HepG2 (cell line): ENCODE data around the gene TEAD4. TPM values are rescaled to one million over a fixed set of nuclear protein-coding genes. Genes with fewer than 3 reads are reported as not detected.

Experiments used
- ATAC-seq: fragments of 200-7000 bp; cut with Tn5 transposase; 3 replicates; pipeline ENCODE4 v1.9.1; 2020; ENCODE audit warnings: mild to moderate bottlenecking, moderate library complexity
- BruUV-seq: library from RNA; stranded (reverse); fragments of 400-500 nt; replicated peaks from 2 replicates; lab custom pipeline; 2021; lab: Mats Ljungman, UMichigan
- CTCF ChIA-PET: fragments of 300-600 bp; formaldehyde crosslinking; extraction: SDS; loops from one replicate; lab custom pipeline; 2021; ENCODE audit warnings: low total read pairs, inconsistent platforms, low intra/inter-chr PET ratio; lab: Yijun Ruan, JAX
- POLR2A ChIA-PET: fragments of 350-600 bp; sonication (Branson Sonifier 250); formaldehyde crosslinking; loops from one replicate; lab custom pipeline; 2020; ENCODE audit warnings: antibody characterized with exemption, inconsistent platforms; lab: Yijun Ruan, JAX
- DNase-seq: peaks from one replicate; pipeline ENCODE4 v3.0.0-alpha.2; 2015; ENCODE audit warnings: low spot score
- FAIRE-seq: peaks from 3 replicates; lab custom pipeline; 2011; peaks lifted over from hg19 to GRCh38; lab: Jason Lieb, UNC
- H2AFZ ChIP-seq: one replicate; pipeline ENCODE4 v1.6.1; 2011; ENCODE audit warnings: low read length, inconsistent platforms
- H3K27ac ChIP-seq: fragments of 300-600 bp; 3 replicates; pipeline ENCODE4 v1.8.0; 2011; ENCODE audit warnings: mixed run types, mild to moderate bottlenecking, mixed read lengths, low read length, inconsistent platforms; ENCODE audit not compliant: insufficient read depth; ENCODE audit errors: extremely low read length
- H3K27me3 ChIP-seq, 2 experiments: fragments of 200-600 bp in 1 of 2; 2 replicates in 1 of 2; 3 replicates in 1 of 2; pipeline versions ENCODE4 v1.6.0 to v1.8.0; 2011; ENCODE audit warnings: low read length in 2 of 2, mild to moderate bottlenecking in 2 of 2, moderate library complexity in 2 of 2, inconsistent platforms in 1 of 2; ENCODE audit not compliant: insufficient read depth in 2 of 2, control insufficient read depth in 1 of 2
- H3K36me3 ChIP-seq, 2 experiments: fragments of 200-600 bp in 1 of 2; replicated peaks in 1 of 2; 2 replicates in 1 of 2; 3 replicates in 1 of 2; pipeline versions ENCODE4 v1.5.1 to v1.8.0; 2011; ENCODE audit warnings: low read length in 2 of 2, inconsistent platforms in 1 of 2; ENCODE audit not compliant: insufficient read depth in 2 of 2, control insufficient read depth in 1 of 2
- H3K4me1 ChIP-seq: 2 replicates; pipeline ENCODE4 v1.5.1; 2012; ENCODE audit warnings: low read length, inconsistent platforms; ENCODE audit not compliant: insufficient read depth
- H3K4me2 ChIP-seq: 2 replicates; pipeline ENCODE4 v1.6.0; 2011; ENCODE audit warnings: low read depth, low read length, inconsistent platforms
- H3K4me3 ChIP-seq, 3 experiments: fragments of 200-600 bp in 1 of 3; sonication (generic), shearing (Covaris generic) in 1 of 3; replicated peaks in 1 of 3; 2 replicates each; pipeline ENCODE4 v1.5.1; 2011 to 2016; ENCODE audit warnings: low read length in 3 of 3, inconsistent platforms in 2 of 3, low read depth in 2 of 3, mild to moderate bottlenecking in 2 of 3, control low read depth in 1 of 3, mixed read lengths in 1 of 3; ENCODE audit not compliant: insufficient read depth in 1 of 3
- H3K79me2 ChIP-seq: one replicate; pipeline ENCODE4 v1.6.1; 2011; ENCODE audit warnings: low read length, inconsistent platforms; ENCODE audit not compliant: insufficient read depth
- H3K9ac ChIP-seq: 2 replicates; pipeline ENCODE4 v1.6.0; 2011; ENCODE audit warnings: mild to moderate bottlenecking, low read depth, low read length, inconsistent platforms; ENCODE audit not compliant: insufficient read depth
- H3K9me3 ChIP-seq: 2 replicates; pipeline ENCODE4 v1.5.1; 2012; ENCODE audit warnings: mild to moderate bottlenecking, low read length
- H4K20me1 ChIP-seq: 2 replicates; pipeline ENCODE4 v1.6.0; 2011; ENCODE audit warnings: inconsistent platforms, mild to moderate bottlenecking, low read length, moderate library complexity; ENCODE audit not compliant: insufficient read depth
- CEBPG ChIP-seq: IDR thresholded peaks from 2 replicates; pipeline ENCODE4 v1.6.1; 2016
- CENPT ChIP-seq: sonication (generic); formaldehyde crosslinking; IDR thresholded peaks from 2 replicates; pipeline ENCODE4 v1.8.0; 2022; ENCODE audit warnings: low read depth, mild to moderate bottlenecking, moderate library complexity, missing genetic modification reagents
- DBP ChIP-seq: sonication (generic); formaldehyde crosslinking; IDR thresholded peaks from 2 replicates; pipeline ENCODE4 v1.4.0; 2020; ENCODE audit warnings: missing genetic modification reagents; ENCODE audit errors: not compliant biosample characterization
- FOXM1 ChIP-seq: sonication (generic); formaldehyde crosslinking; IDR thresholded peaks from 2 replicates; pipeline ENCODE4 v1.5.0; 2020; ENCODE audit warnings: missing genetic modification reagents
- GTF2F1 ChIP-seq: fragments of 150-350 bp; IDR thresholded peaks from 2 replicates; pipeline ENCODE4 v1.6.1; 2014; ENCODE audit warnings: low read length
- HDAC1 ChIP-seq: sonication (generic); formaldehyde crosslinking; IDR thresholded peaks from 2 replicates; pipeline ENCODE4 v1.5.1; 2020; ENCODE audit warnings: mild to moderate bottlenecking, missing genetic modification reagents
- KDM6A ChIP-seq: IDR thresholded peaks from 2 replicates; pipeline ENCODE4 v1.6.1; 2016; ENCODE audit warnings: low read depth
- KLF11 ChIP-seq: IDR thresholded peaks from 2 replicates; pipeline ENCODE4 v1.6.1; 2016; ENCODE audit warnings: missing compliant biosample characterization
- KLF15 ChIP-seq: sonication (generic); formaldehyde crosslinking; IDR thresholded peaks from 2 replicates; pipeline ENCODE4 v1.8.1; 2023; ENCODE audit warnings: borderline replicate concordance, mild to moderate bottlenecking, inconsistent platforms, missing genetic modification reagents, mixed read lengths
- MIER2 ChIP-seq: IDR thresholded peaks from 2 replicates; pipeline ENCODE4 v1.6.1; 2016; ENCODE audit warnings: missing biosample characterization, missing genetic modification reagents
- NBN ChIP-seq: fragments of 450-650 bp; conservative IDR thresholded peaks from 2 replicates; pipeline ENCODE4 v1.6.1; 2017
- NFIC ChIP-seq: IDR thresholded peaks from 2 replicates; pipeline ENCODE4 v1.6.1; 2012; ENCODE audit warnings: mild to moderate bottlenecking, low read length, inconsistent platforms
- RAD21 ChIP-seq: fragments of 450-650 bp; formaldehyde crosslinking; IDR thresholded peaks from 2 replicates; pipeline ENCODE4 v1.5.0; 2020; ENCODE audit warnings: mild to moderate bottlenecking
- RARG ChIP-seq: sonication (generic); formaldehyde crosslinking; IDR thresholded peaks from 2 replicates; pipeline ENCODE4 v1.4.0; 2020; ENCODE audit warnings: low read depth, mild to moderate bottlenecking, missing genetic modification reagents
- RBM22 ChIP-seq: fragments of 200-400 bp; formaldehyde crosslinking; optimal IDR thresholded peaks from 2 replicates; pipeline ENCODE3; 2017; ENCODE audit warnings: mild to moderate bottlenecking, low read length, moderate library complexity
- SALL1 ChIP-seq: sonication (generic); formaldehyde crosslinking; IDR thresholded peaks from 2 replicates; pipeline ENCODE4 v1.8.0; 2022; ENCODE audit warnings: mild to moderate bottlenecking, missing genetic modification reagents
- SMC3 ChIP-seq: IDR thresholded peaks from 2 replicates; pipeline ENCODE4 v1.6.1; 2011; ENCODE audit warnings: low read length, improper control_type of control experiment
- SRSF4 ChIP-seq: fragments of 200-400 bp; formaldehyde crosslinking; IDR thresholded peaks from one replicate; pipeline ENCODE4 v1.6.1; 2018; ENCODE audit warnings: mild to moderate bottlenecking, low read depth, low read length, moderate library complexity; ENCODE audit not compliant: poor library complexity, severe bottlenecking
- TCF7L2 ChIP-seq: IDR thresholded peaks from 2 replicates; pipeline ENCODE4 v1.6.1; 2011; ENCODE audit warnings: mild to moderate bottlenecking, low read depth, low read length, moderate library complexity
- ZKSCAN8 ChIP-seq: IDR thresholded peaks from 2 replicates; pipeline ENCODE4 v1.6.1; 2016; ENCODE audit warnings: borderline replicate concordance, missing genetic modification reagents, missing compliant biosample characterization
- ZNF234 ChIP-seq: sonication (generic); formaldehyde crosslinking; conservative IDR thresholded peaks from 2 replicates; pipeline ENCODE4 v1.5.1; 2020; ENCODE audit warnings: mild to moderate bottlenecking, missing genetic modification reagents
- ZNF263 ChIP-seq: sonication (generic); formaldehyde crosslinking; IDR thresholded peaks from 2 replicates; pipeline ENCODE4 v1.4.0; 2020; ENCODE audit warnings: missing genetic modification reagents
- ZNF530 ChIP-seq: sonication (generic); formaldehyde crosslinking; IDR thresholded peaks from 2 replicates; pipeline ENCODE4 v1.5.0; 2020; ENCODE audit warnings: low read depth, mild to moderate bottlenecking, missing genetic modification reagents
- ZNF552 ChIP-seq: sonication (generic); formaldehyde crosslinking; IDR thresholded peaks from 2 replicates; pipeline ENCODE4 v1.9.0; 2022; ENCODE audit warnings: missing genetic modification reagents, mild to moderate bottlenecking, borderline replicate concordance
- ZNF557 ChIP-seq: sonication (generic); formaldehyde crosslinking; IDR thresholded peaks from 2 replicates; pipeline ENCODE4 v1.4.0; 2020; ENCODE audit warnings: missing genetic modification reagents
- ZNF747 ChIP-seq: sonication (generic); formaldehyde crosslinking; IDR thresholded peaks from 2 replicates; pipeline ENCODE4 v1.8.1; 2023; ENCODE audit warnings: missing genetic modification reagents, mild to moderate bottlenecking, borderline replicate concordance
- ZNF772 ChIP-seq: sonication (generic); formaldehyde crosslinking; IDR thresholded peaks from 2 replicates; pipeline ENCODE4 v1.5.0; 2020; ENCODE audit warnings: mild to moderate bottlenecking, missing genetic modification reagents
- ZNF777 ChIP-seq: sonication (generic); formaldehyde crosslinking; IDR thresholded peaks from 2 replicates; pipeline ENCODE4 v1.4.0; 2020; ENCODE audit warnings: missing genetic modification reagents
- ZNF891 ChIP-seq: sonication (generic); formaldehyde crosslinking; IDR thresholded peaks from 2 replicates; pipeline ENCODE4 v1.5.0; 2020; ENCODE audit warnings: mild to moderate bottlenecking, missing genetic modification reagents
- WGBS: methylation state at CpG from one replicate; pipeline ENCODE4 v1.1.6; 2017; ENCODE audit warnings: low lambda C conversion rate; 5-methylcytosine and 5-hydroxymethylcytosine counted together
- in situ Hi-C: cut with HindIII; loops from 2 replicates; pipeline ENCODE4 v1.10.0; 2017; ENCODE audit warnings: low pct_unique_long_range_greater_than_20kb; ENCODE audit not compliant: extremely low pct_ligation_motif_present
- intact Hi-C: fragments of 100-400 bp; cut with micrococcal nuclease; formaldehyde crosslinking; loops from one replicate; pipeline ENCODE4 v1.10.0; 2022; ENCODE audit not compliant: unreplicated experiment
- polyA plus RNA-seq, 8 experiments: library from polyadenylated mRNA; depleted of rRNA in 3 of 8; stranded (reverse) in 7 of 8; unstranded in 1 of 8; fragments of >200 nt; fragmentation: Illumina TruSeq in 4 of 8; extraction: Trizol in 4 of 8; gene quantifications; 2 replicates each; pipeline versions ENCODE4 v1.2.1 to v1.2.3, GENCODE V29; 2011 to 2016; ENCODE audit warnings: low read depth in 4 of 8, missing spikeins in 1 of 8, mixed read lengths in 1 of 8; ENCODE audit not compliant: insufficient read depth in 1 of 8
- total RNA-seq, 5 experiments: library from RNA; depleted of rRNA; stranded (reverse); fragments of >200 nt; fragmentation: Illumina TruSeq; extraction: Trizol; gene quantifications; 2 replicates each; pipeline ENCODE4 v1.2.3, GENCODE V29; 2016; ENCODE audit warnings: low read depth in 1 of 5

The TEAD4 gene
- total and polyA plus RNA-seq, 2 of the 13 experiments (the other 11 are each of a cell fraction or from before 2014, with no cell fraction given): 45.0 to 69.4 TPM

- peaks cover 55% of the 10 kb centered on the region for H3K4me1 ChIP-seq
- no peaks in the 10 kb centered on the region for H4K20me1 ChIP-seq
- H3K36me3 ChIP-seq: no peaks in the 10 kb centered on the region
- peak; percentile 94 for FAIRE-seq
- H2AFZ ChIP-seq: no peak overlapping the region
- peak overlapping the region; percentile 33 for H3K4me2 ChIP-seq
- peaks cover 0 to 16% of the 10 kb centered on the region in 2 experiments; a peak in 2 of 5 replicates for H3K27me3 ChIP-seq
- H3K9me3 ChIP-seq: no peaks in the 10 kb centered on the region
- in situ Hi-C loops (loop anchor here (10.0 kb wide), 1 partner anchor 201 kb away; no protein-coding TSS in a partner anchor), intact Hi-C loops (loop anchor here (1.0 to 2.0 kb wide), 4 partner anchors 31 to 202 kb away; no protein-coding TSS in a partner anchor)
- ChIA-PET CTCF (interaction anchor here (2.1 kb wide), 1 partner anchor 202 kb away, joined by 8 read pairs; no protein-coding TSS in a partner anchor), POLR2A (interaction anchor here (0.7 to 1.1 kb wide), 2 partner anchors 24 to 188 kb away, joined by 3 read pairs; no protein-coding TSS in a partner anchor)
- WGBS: 21% methylated on average over 13 of the region's 13 CpGs
- H3K9ac ChIP-seq: no peak overlapping the region
- H3K4me3 ChIP-seq: no peak overlapping the region
- H3K27ac ChIP-seq: no peak overlapping the region
- peak; percentile 71 for DNase-seq
- BruUV-seq: no TSS peak
- peaks cover 12% of the 10 kb centered on the region for H3K79me2 ChIP-seq
- peak; percentile 56 for ATAC-seq
- TF ChIP-seq KLF15 (CRISPR knock-in tag) (no peak), ZNF234 (CRISPR knock-in tag) (no peak), ZNF557 (no peak), CEBPG (0 out of 2 replicates have a peak, but pooled peaks have one; percentile 8), RBM22 (no peak), NFIC (no peak), KLF11 (CRISPR knock-in tag) (no peak), HDAC1 (CRISPR knock-in tag) (no peak), SMC3 (peak; percentile 81), ZKSCAN8 (CRISPR knock-in tag) (no peak), TCF7L2 (no peak), ZNF891 (CRISPR knock-in tag) (no peak), CENPT (CRISPR knock-in tag) (no peak), MIER2 (CRISPR knock-in tag) (no peak), NBN (no peak), SALL1 (CRISPR knock-in tag) (peak; percentile 29; the same call in 1 of the 2 replicates), RARG (CRISPR knock-in tag) (no peak), ZNF777 (CRISPR knock-in tag) (no peak), SRSF4 (no peak), ZNF263 (no peak), FOXM1 (CRISPR knock-in tag) (no peak), KDM6A (no peak), ZNF747 (CRISPR knock-in tag) (no peak), DBP (CRISPR knock-in tag) (no peak), ZNF772 (CRISPR knock-in tag) (no peak), GTF2F1 (no peak), RAD21 (CRISPR knock-in tag) (peak; percentile 91), ZNF552 (CRISPR knock-in tag) (no peak), ZNF530 (CRISPR knock-in tag) (no peak)
Observed at GRCh38 chr12:3073438-3074250, 114.4 kb downstream of the TEAD4 start.
